Measurements from ENCODE around the gene AP3B2.

Gene AP3B2, protein sequence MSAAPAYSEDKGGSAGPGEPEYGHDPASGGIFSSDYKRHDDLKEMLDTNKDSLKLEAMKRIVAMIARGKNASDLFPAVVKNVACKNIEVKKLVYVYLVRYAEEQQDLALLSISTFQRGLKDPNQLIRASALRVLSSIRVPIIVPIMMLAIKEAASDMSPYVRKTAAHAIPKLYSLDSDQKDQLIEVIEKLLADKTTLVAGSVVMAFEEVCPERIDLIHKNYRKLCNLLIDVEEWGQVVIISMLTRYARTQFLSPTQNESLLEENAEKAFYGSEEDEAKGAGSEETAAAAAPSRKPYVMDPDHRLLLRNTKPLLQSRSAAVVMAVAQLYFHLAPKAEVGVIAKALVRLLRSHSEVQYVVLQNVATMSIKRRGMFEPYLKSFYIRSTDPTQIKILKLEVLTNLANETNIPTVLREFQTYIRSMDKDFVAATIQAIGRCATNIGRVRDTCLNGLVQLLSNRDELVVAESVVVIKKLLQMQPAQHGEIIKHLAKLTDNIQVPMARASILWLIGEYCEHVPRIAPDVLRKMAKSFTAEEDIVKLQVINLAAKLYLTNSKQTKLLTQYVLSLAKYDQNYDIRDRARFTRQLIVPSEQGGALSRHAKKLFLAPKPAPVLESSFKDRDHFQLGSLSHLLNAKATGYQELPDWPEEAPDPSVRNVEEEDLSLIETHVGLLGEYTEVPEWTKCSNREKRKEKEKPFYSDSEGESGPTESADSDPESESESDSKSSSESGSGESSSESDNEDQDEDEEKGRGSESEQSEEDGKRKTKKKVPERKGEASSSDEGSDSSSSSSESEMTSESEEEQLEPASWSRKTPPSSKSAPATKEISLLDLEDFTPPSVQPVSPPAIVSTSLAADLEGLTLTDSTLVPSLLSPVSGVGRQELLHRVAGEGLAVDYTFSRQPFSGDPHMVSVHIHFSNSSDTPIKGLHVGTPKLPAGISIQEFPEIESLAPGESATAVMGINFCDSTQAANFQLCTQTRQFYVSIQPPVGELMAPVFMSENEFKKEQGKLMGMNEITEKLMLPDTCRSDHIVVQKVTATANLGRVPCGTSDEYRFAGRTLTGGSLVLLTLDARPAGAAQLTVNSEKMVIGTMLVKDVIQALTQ

DNA sequence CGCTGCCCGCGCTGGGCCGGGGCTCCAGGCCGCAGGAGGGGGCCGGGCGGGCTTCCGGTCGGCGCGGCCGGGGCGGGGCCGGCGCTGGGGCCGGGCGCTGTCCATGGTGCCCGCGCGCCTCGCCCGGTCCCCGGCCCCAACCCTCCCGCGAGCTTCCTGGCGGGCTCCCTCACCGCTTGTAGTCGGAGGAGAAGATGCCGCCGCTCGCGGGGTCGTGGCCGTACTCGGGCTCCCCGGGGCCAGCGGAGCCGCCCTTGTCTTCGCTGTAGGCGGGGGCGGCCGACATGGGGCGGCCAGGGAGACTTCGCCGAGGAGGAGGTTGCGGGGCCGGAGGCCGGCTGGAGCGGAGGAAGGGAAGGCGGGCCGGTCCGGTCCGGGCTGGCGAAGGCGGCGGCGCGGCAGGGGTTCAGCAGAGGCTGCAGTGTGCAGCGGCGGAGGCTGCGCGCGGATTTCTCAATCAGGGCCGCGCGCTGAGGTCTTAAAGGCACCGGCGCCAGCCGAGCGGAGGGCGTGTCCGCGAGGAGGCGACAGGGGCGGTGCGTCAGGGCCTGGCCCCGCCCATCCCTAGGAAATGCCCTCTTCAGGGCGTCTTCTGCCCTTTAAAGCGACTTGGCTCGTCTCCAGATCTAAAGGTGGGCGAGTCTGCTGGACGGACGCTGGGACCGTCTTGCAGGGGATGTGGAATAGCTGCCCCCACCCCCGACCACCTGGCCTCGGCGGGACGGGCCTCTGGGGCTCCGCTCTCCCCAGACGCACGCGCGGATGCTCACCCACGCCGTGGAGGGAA is at the start of gene AP3B2:
TSS of gene AP3B2 (minus strand) at position 455 of the 787 bp plus-strand sequence. CDS start at position 286, 169 bp downstream.
- no peak within 1 kb of the TSS for H3K9ac ChIP-seq (ENCODE audit: low read length)

DNA sequence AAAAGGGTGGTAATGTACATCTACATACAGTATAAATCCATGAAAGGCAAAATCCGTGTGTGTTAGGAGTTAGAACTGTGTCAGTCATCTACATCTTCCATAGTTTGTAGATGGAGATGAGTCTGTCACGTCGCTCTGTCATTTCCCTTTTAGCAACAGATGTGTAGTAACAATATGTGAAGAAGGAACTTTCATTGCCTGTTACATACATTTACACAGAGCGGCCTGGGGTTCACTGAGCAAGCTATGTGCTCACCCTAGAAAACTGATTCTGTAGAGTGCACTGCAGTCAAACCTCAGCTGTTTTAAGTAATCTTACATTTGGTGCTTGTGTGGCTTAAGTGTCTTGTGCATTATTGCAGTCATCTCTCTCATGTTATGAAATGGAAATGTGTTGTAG is 41.6 kb upstream of the AP3B2 start:
- no peaks in the 10 kb centered on the region for H3K9me3 ChIP-seq (ENCODE audit: control insufficient read depth, low read length)
- peak overlapping the region; percentile 91 for H3K4me3 ChIP-seq (ENCODE audit: low read length)
- peaks cover 5% of the 10 kb centered on the region for H3K36me3 ChIP-seq (ENCODE audit: control insufficient read depth, insufficient read depth, low read length)
- no peaks in the 10 kb centered on the region for H3K27me3 ChIP-seq (ENCODE audit: control insufficient read depth, insufficient read depth, low read length)
- peak overlapping the region; percentile 68 for H3K9ac ChIP-seq (ENCODE audit: low read length)
- peaks cover 12% of the 10 kb centered on the region for H3K4me1 ChIP-seq (ENCODE audit: control insufficient read depth, insufficient read depth, low read length)

More for the DNA sequence above, at the start of gene AP3B2:
- Histone ChIP-seq H3K27me3 (ENCODE audit: control insufficient read depth, insufficient read depth, low read length) (peaks cover 8% of the 10 kb centered on the region), H3K36me3 (ENCODE audit: control insufficient read depth, insufficient read depth, low read length) (no peaks in the 10 kb centered on the region), H3K4me1 (ENCODE audit: control insufficient read depth, insufficient read depth, low read length) (no peaks in the 10 kb centered on the region), H3K9me3 (ENCODE audit: control insufficient read depth, low read length) (no peaks in the 10 kb centered on the region), H3K4me3 (ENCODE audit: low read length) (no peak within 1 kb of the TSS)

DNA sequence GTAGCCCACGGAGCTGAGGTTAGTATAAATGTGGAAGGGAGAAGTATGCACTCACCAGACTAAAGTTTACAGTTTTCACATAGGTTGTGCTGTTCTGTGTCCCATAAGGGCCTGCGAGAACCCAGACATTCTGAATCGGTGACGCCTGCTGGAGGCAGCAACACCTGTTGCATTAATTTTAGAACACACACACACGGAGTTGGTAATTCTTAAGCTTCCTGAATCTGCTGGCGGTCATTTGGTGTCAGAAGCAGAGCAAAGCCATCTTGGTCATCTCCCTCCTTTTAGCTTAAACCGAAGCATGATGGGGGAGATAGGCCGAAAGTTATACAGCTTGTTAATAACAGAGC is 41.1 kb upstream of the AP3B2 start:
- Histone ChIP-seq H3K4me3 (ENCODE audit: low read length) (peak overlapping the region; percentile 91), H3K27me3 (ENCODE audit: control insufficient read depth, insufficient read depth, low read length) (no peaks in the 10 kb centered on the region), H3K9me3 (ENCODE audit: control insufficient read depth, low read length) (no peaks in the 10 kb centered on the region), H3K36me3 (ENCODE audit: control insufficient read depth, insufficient read depth, low read length) (no peaks in the 10 kb centered on the region), H3K9ac (ENCODE audit: low read length) (peak overlapping the region; percentile 68), H3K4me1 (ENCODE audit: control insufficient read depth, insufficient read depth, low read length) (peaks cover 12% of the 10 kb centered on the region)

DNA sequence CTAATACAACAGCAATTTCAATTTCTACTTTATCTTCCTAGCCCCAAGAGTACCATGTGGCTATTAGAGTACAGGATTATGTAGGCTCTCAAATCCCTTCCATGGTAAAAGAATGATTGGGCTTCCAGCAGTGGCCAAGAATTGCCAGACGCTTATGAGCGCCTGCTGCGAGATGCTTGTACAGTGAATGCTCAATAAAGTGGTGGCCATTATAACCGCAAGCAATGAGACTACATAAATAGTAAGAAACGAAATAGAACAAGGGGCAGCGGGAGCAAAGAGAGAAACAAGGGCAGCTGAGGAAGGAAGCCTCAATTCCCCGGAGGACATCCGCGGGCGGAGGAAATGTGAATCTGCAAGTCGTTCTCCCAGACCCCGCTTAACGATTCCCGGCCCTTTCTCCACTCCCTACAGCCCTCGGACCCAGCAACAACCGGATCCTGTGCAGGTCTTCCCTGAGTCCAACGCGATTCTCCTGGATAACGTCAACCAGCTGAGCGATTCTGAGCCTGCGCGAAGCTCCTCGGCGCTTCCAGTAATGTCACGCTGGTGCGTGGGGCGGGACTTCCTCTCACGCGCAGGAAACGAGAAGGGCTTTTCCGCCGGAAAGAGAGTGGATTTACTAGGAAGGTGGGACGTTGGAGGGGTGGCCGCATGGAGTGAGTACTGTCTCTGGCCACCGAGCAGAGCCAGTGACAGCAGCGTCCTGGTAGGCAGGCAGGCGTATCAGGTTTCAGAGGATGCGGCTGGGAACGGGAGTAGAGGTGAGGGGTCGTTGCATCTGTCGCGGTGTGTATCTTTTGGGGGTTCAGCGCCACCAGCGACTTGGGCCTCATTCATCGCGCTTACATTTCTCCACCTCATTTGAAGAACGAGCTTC is 40.5 kb upstream of the AP3B2 start:
- Histone ChIP-seq H3K27me3 (ENCODE audit: control insufficient read depth, insufficient read depth, low read length) (no peaks in the 10 kb centered on the region), H3K9ac (ENCODE audit: low read length) (peak overlapping the region; percentile 68), H3K4me1 (ENCODE audit: control insufficient read depth, insufficient read depth, low read length) (peaks cover 12% of the 10 kb centered on the region), H3K9me3 (ENCODE audit: control insufficient read depth, low read length) (no peaks in the 10 kb centered on the region), H3K36me3 (ENCODE audit: control insufficient read depth, insufficient read depth, low read length) (no peaks in the 10 kb centered on the region), H3K4me3 (ENCODE audit: low read length) (peak overlapping the region; percentile 91)

DNA sequence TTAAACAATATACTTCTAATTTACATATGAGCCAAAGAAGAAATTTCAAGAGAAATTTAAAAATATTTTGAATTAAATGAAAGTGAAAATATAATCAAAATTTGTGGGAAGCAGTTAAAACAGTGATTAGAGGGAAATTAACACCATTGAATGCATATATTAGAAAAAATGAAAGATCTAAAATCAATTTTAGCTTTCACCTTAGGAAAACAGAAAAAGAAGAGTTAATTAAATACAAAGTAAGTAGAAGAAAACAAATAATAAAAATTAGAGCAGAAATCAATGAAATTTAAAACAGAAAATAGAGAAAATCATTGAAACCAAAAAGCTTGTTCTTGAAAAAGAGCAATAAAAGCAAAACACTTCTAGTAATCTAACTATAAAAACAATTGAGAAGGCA is 38.6 kb upstream of the AP3B2 start:
- no peak overlapping the region for H3K9ac ChIP-seq (ENCODE audit: low read length)

DNA sequence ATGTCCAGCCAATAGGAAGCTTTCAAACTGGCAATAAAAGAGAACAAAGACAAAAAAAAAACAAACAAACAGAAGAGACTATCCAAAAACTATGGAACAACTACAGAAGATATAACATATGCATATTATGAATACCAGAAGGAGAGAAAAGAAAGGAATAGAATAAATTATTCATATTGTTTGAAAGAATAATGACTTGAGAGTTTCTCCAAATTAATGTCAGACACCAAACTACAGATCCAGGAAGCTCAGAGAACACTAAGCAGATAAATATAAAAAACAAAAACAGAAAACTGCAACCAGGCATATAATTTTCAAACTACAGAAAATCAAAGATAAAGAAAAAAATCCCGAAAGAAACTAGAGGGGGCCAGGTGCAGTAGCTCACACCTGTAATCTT is 34.1 kb upstream of the AP3B2 start:
- no peak overlapping the region for H3K4me3 ChIP-seq (ENCODE audit: low read length)
- H3K9ac ChIP-seq (ENCODE audit: low read length), result no peak overlapping the region
- H3K9me3 ChIP-seq (ENCODE audit: control insufficient read depth, low read length), result no peaks in the 10 kb centered on the region
- no peaks in the 10 kb centered on the region for H3K27me3 ChIP-seq (ENCODE audit: control insufficient read depth, insufficient read depth, low read length)
- no peaks in the 10 kb centered on the region for H3K4me1 ChIP-seq (ENCODE audit: control insufficient read depth, insufficient read depth, low read length)
- no peaks in the 10 kb centered on the region for H3K36me3 ChIP-seq (ENCODE audit: control insufficient read depth, insufficient read depth, low read length)

More for the DNA sequence above, 38.6 kb upstream of the AP3B2 start:
- H3K4me1 ChIP-seq (ENCODE audit: control insufficient read depth, insufficient read depth, low read length), result peaks cover 12% of the 10 kb centered on the region
- H3K4me3 ChIP-seq (ENCODE audit: low read length), result no peak overlapping the region
- no peaks in the 10 kb centered on the region for H3K27me3 ChIP-seq (ENCODE audit: control insufficient read depth, insufficient read depth, low read length)
- no peaks in the 10 kb centered on the region for H3K36me3 ChIP-seq (ENCODE audit: control insufficient read depth, insufficient read depth, low read length)
- H3K9me3 ChIP-seq (ENCODE audit: control insufficient read depth, low read length), result no peaks in the 10 kb centered on the region

DNA sequence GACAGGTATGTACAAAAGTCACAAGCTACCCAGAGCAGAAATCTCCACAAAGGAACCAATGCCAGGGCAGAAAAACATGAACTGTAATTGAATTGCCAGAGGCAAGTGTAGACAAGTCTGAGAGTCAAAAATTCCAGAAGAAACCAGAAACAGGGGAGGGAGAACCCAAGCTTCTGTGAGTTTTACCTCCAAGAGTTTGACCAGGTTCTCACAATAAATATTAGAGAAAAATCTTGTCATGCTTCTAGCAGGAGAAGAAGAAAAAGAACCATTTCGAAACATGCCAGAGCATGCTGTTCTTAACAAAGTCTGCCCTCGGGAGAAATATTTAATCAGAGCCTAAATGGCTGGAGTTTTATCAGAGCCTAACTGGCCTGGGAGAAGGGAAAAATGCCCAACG is 32.5 kb upstream of the AP3B2 start:
- no peak overlapping the region for H3K9ac ChIP-seq (ENCODE audit: low read length)
- H3K4me3 ChIP-seq (ENCODE audit: low read length), result no peak overlapping the region
- no peaks in the 10 kb centered on the region for H3K27me3 ChIP-seq (ENCODE audit: control insufficient read depth, insufficient read depth, low read length)
- H3K9me3 ChIP-seq (ENCODE audit: control insufficient read depth, low read length), result no peaks in the 10 kb centered on the region
- H3K4me1 ChIP-seq (ENCODE audit: control insufficient read depth, insufficient read depth, low read length), result no peaks in the 10 kb centered on the region
- H3K36me3 ChIP-seq (ENCODE audit: control insufficient read depth, insufficient read depth, low read length), result no peaks in the 10 kb centered on the region

DNA sequence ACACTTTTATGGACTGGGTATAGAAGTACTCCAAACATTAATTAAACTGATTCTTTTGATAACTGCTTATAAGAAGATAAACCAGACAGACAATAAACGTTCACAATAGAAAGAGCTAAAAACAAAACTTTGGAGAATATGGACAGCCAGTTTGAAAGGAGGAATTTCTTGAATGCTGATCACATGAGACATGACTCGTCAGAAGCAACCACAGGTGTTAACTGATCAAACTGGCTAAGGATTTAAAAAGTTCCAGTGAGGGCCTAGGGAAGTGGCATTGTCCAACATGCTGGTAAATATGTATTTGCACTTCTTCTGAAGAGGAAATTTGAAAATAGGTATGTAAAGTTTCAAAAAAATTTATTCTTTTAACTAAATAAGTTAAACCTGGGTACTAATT is 29.4 kb upstream of the AP3B2 start:
- Histone ChIP-seq H3K27me3 (ENCODE audit: control insufficient read depth, insufficient read depth, low read length) (no peaks in the 10 kb centered on the region), H3K36me3 (ENCODE audit: control insufficient read depth, insufficient read depth, low read length) (no peaks in the 10 kb centered on the region), H3K4me1 (ENCODE audit: control insufficient read depth, insufficient read depth, low read length) (no peaks in the 10 kb centered on the region), H3K4me3 (ENCODE audit: low read length) (no peak overlapping the region), H3K9ac (ENCODE audit: low read length) (no peak overlapping the region), H3K9me3 (ENCODE audit: control insufficient read depth, low read length) (no peaks in the 10 kb centered on the region)

DNA sequence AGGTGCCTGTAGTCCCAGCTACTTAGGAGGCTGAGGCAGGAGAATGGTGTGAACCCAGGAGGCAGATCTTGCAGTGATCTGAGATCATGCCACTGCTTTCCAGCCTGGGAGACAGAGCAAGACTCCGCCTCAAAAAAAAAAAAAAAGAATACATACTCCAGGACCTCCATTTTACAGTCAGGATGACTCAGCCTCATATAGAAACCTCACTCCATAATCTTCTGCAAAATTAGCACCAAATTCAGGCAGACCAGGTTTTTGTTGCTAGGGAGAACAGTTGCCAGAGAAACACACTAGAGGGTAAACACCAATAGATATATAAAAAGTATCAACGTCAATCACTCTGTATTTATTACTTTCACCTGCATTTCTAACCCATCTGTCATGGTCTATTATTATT is 28.3 kb upstream of the AP3B2 start:
- H3K36me3 ChIP-seq (ENCODE audit: control insufficient read depth, insufficient read depth, low read length), result no peaks in the 10 kb centered on the region
- H3K27me3 ChIP-seq (ENCODE audit: control insufficient read depth, insufficient read depth, low read length), result no peaks in the 10 kb centered on the region
- H3K4me3 ChIP-seq (ENCODE audit: low read length), result no peak overlapping the region
- H3K4me1 ChIP-seq (ENCODE audit: control insufficient read depth, insufficient read depth, low read length), result no peaks in the 10 kb centered on the region
- H3K9ac ChIP-seq (ENCODE audit: low read length), result no peak overlapping the region
- no peaks in the 10 kb centered on the region for H3K9me3 ChIP-seq (ENCODE audit: control insufficient read depth, low read length)

DNA sequence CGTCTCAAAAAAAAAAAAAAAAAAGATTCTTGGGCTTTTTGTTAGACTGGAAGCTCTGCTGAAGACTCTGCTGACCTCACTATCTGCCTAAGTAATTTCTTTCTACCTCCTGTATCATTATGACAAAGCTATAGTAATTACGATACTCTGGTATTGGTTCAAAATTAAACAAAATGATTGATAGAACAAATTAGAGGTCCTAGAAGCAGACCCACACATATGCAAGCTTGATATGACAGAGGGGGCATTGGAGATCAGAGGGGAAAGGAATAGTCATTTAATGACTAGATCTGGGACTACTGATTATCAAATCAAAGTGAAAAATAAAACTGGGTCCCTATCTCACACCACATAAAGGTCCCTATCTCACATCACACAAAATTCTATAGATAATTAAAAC is 21.9 kb upstream of the AP3B2 start:
- no peak overlapping the region for H3K9ac ChIP-seq (ENCODE audit: low read length)
- H3K36me3 ChIP-seq (ENCODE audit: control insufficient read depth, insufficient read depth, low read length), result no peaks in the 10 kb centered on the region
- H3K9me3 ChIP-seq (ENCODE audit: control insufficient read depth, low read length), result no peaks in the 10 kb centered on the region
- no peak overlapping the region for H3K4me3 ChIP-seq (ENCODE audit: low read length)
- no peaks in the 10 kb centered on the region for H3K27me3 ChIP-seq (ENCODE audit: control insufficient read depth, insufficient read depth, low read length)
- no peaks in the 10 kb centered on the region for H3K4me1 ChIP-seq (ENCODE audit: control insufficient read depth, insufficient read depth, low read length)

DNA sequence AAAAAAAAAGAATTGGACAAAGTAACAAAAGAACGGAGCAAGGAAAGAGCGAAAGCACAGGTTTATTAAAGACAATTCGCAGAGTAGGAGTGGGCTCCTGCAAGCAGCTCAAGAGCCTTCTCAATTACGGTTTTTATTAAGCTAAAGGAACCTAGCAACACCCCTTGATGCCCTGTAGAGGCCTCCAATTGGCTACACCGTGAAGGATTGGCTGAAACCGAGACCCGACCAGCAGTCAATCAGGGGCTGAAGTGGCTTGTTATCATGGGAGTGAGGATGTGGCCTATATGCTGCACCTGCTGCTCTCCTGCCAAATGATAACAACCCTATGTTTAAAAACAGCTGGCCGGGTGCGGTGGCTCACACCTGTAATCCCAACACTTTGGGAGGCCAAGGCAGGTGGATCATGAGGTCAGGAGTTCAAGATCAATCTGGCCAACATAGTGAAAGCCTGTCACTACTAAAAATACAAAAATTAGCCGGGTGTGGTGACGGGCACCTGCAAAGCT is 20.4 kb upstream of the AP3B2 start:
- no peak overlapping the region for H3K9ac ChIP-seq (ENCODE audit: low read length)
- no peaks in the 10 kb centered on the region for H3K36me3 ChIP-seq (ENCODE audit: control insufficient read depth, insufficient read depth, low read length)
- H3K9me3 ChIP-seq (ENCODE audit: control insufficient read depth, low read length), result no peaks in the 10 kb centered on the region
- H3K4me1 ChIP-seq (ENCODE audit: control insufficient read depth, insufficient read depth, low read length), result no peaks in the 10 kb centered on the region
- no peak overlapping the region for H3K4me3 ChIP-seq (ENCODE audit: low read length)
- no peaks in the 10 kb centered on the region for H3K27me3 ChIP-seq (ENCODE audit: control insufficient read depth, insufficient read depth, low read length)

Data from mucosa of stomach (tissue), 1 donor.